GM23338 (cell line): ENCODE measurements around the gene C3orf49. TPM values are rescaled to one million over a fixed set of nuclear protein-coding genes. Genes with fewer than 3 reads are reported as not detected.

ENCODE experiments used
- polyA plus RNA-seq: library from polyadenylated mRNA; unstranded; fragments of >200 nt; fragmentation: Nextera tagmentation; extraction: Ambion mirVana; gene quantifications from 2 replicates; pipeline ENCODE4 v1.2.1, GENCODE V29; 2016
- total RNA-seq: library from RNA; depleted of rRNA; stranded (reverse); fragments of >200 nt; shearing (Covaris generic); gene quantifications from 2 replicates; pipeline ENCODE4 v1.2.3, GENCODE V29; 2014; rRNA removed

Gene C3orf49
- total and polyA plus RNA-seq, 2 experiments from 2014 or later: 0.23 TPM; not detected in 1

Other genes starting within 250 kb of the C3orf49 start
- not detected in 2 replicates for gene SNTN, start 166.6 kb upstream of the C3orf49 start, total RNA-seq
- gene SNTN, start 166.6 kb upstream of the C3orf49 start, polyA plus RNA-seq: 0.70 TPM in 1 of 2 replicates, not detected in the other
- 50.5 and 53.9 TPM in 2 replicates for gene THOC7, start 44.5 kb downstream of the C3orf49 start, total RNA-seq
- gene THOC7, start 44.5 kb downstream of the C3orf49 start, polyA plus RNA-seq: 154 and 166 TPM in 2 replicates
- 8.0 and 17.2 TPM in 2 replicates for gene ATXN7, start 44.6 kb downstream of the C3orf49 start, total RNA-seq
- 3.2 and 4.0 TPM in 2 replicates for gene ATXN7, start 44.6 kb downstream of the C3orf49 start, polyA plus RNA-seq
- gene SCAANT1, start 93.1 kb downstream of the C3orf49 start, total RNA-seq: not detected in 2 replicates
- 1.2 TPM in 1 of 2 replicates, not detected in the other for gene SCAANT1, start 93.1 kb downstream of the C3orf49 start, polyA plus RNA-seq
- gene PSMD6, start 204.2 kb downstream of the C3orf49 start, total RNA-seq: 98.1 and 108 TPM in 2 replicates
- 195 and 205 TPM in 2 replicates for gene PSMD6, start 204.2 kb downstream of the C3orf49 start, polyA plus RNA-seq